Fibroblast of the aortic adventitia (primary cell): ENCODE results near the gene COA7. TPM values are rescaled to one million over a fixed set of nuclear protein-coding genes. Genes with fewer than 3 reads are reported as not detected.

ENCODE experiments used
- DNase-seq: peaks from one replicate; pipeline ENCODE4 v3.0.0-alpha.2; 2010; ENCODE audit warnings: low read depth
- H3K4me3 ChIP-seq: 2 replicates; pipeline ENCODE4 v1.5.1; 2011; ENCODE audit warnings: low read depth, mild to moderate bottlenecking, control low read depth, low read length, moderate library complexity
- CTCF ChIP-seq: IDR thresholded peaks from 2 replicates; pipeline ENCODE4 v1.5.1; 2011; ENCODE audit warnings: mild to moderate bottlenecking, low read length, control low read depth, inconsistent platforms; ENCODE audit not compliant: insufficient read depth
- total RNA-seq: library from RNA; depleted of rRNA; stranded (reverse); fragments of >200 nt; gene quantifications from 2 replicates; pipeline ENCODE4 v1.2.3, GENCODE V29; 2012; ENCODE audit warnings: low replicate concordance

COA7 gene
- total RNA-seq, 1 donor = 15.7 TPM

- DNase-seq = peak; percentile 53
- no peak for TF ChIP-seq CTCF
- no peak overlapping the region for H3K4me3 ChIP-seq
These were observed 34.4 kb downstream of the COA7 start for GRCh38 chr1:52663716-52664115.

GRCh38 chr1:52662645-52663313, 35.4 kb downstream of the COA7 start:
- DNase-seq = peak; percentile 59
- no peak for TF ChIP-seq CTCF
- H3K4me3 ChIP-seq = no peak overlapping the region

- H3K4me3 ChIP-seq = no peak overlapping the region
- no peak for TF ChIP-seq CTCF
- DNase-seq = no peak
These were observed 37.3 kb downstream of the COA7 start for GRCh38 chr1:52660807-52661206.

DNA sequence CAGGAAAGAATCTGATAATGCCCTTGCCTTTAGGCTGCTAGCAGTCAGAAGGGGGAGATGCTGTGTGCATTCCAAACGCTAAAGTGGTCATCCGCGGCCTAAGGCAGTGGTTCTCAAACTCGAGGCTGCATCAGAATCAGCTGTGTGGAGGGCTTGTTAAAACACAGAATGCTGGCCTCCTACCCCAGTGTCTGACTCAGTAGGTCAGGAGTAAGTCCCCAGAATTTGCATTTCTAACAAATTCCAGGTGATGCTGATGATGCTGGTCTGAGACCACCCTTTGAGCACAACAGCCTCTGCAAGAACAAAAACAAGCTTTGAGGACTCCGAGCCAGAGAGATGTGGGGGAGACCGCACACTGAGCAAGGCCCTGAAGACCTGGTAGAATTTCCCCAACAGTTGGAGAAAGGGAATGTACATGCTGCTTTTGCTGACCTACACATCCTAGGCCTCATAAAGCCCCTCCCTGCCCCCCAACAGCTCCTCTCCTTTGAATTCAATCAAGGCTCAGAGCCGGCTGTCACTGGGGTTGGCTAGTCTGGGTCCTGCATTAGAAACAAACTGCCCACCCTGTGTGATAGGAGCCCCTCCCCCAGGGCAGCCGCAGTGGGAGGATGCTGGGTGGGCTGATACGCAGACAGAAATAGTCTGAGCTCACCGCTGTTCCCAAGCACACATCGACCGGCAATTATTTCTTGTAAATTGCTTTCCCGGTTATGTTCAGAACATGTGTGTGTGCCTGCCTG, 38.1 kb downstream of the COA7 start:
- no peak for DNase-seq
- no peak overlapping the region for H3K4me3 ChIP-seq
- TF ChIP-seq CTCF = no peak

DNA sequence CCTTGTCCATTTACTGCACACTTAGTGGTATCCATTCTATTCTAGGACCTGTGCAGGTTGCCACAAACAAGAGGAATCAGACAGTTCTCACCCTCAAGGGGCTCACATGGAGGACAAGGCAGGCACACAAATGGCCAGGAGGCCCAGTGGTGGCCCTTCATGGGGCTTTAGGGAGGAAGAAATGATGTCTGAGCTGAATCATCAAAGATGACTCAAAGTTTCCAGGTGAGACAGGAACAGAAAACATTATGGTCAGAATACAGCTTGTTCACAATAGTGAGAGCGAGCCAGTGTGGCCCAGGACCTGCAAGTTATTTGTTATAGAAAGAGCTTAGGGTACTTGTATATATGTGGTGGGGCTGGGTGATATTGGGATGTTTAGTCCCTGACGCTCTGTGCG, 38.8 kb downstream of the COA7 start:
- no peak for TF ChIP-seq CTCF
- H3K4me3 ChIP-seq = no peak overlapping the region
- DNase-seq = no peak

- H3K4me3 ChIP-seq = no peak overlapping the region
- no peak for DNase-seq
- no peak for TF ChIP-seq CTCF
These were observed 39.4 kb downstream of the COA7 start for GRCh38 chr1:52658795-52659194.
